HepG2 (cell line): ENCODE results near the gene C4B.

ENCODE experiments used
- CHCHD3 ChIP-seq: sonication (generic); formaldehyde crosslinking; IDR thresholded peaks from 2 replicates; pipeline ENCODE4 v1.8.0; 2022; ENCODE audit warnings: mild to moderate bottlenecking, missing genetic modification reagents, moderate library complexity
- ESRRA ChIP-seq: sonication (generic); formaldehyde crosslinking; IDR thresholded peaks from 2 replicates; pipeline ENCODE4 v1.5.1; 2020; ENCODE audit warnings: mild to moderate bottlenecking, low read depth, missing genetic modification reagents
- FOXJ3 ChIP-seq: sonication (generic); formaldehyde crosslinking; IDR thresholded peaks from 2 replicates; pipeline ENCODE4 v1.4.0; 2020; ENCODE audit warnings: missing genetic modification reagents, mild to moderate bottlenecking, borderline replicate concordance
- FOXO1 ChIP-seq: sonication (generic); formaldehyde crosslinking; IDR thresholded peaks from 2 replicates; pipeline ENCODE4 v1.4.0; 2020; ENCODE audit warnings: missing genetic modification reagents
- HMG20A ChIP-seq: IDR thresholded peaks from 2 replicates; pipeline ENCODE4 v1.6.1; 2016; ENCODE audit warnings: borderline replicate concordance
- JUND ChIP-seq: sonication (generic); formaldehyde crosslinking; IDR thresholded peaks from 2 replicates; pipeline ENCODE4 v1.8.0; 2022; ENCODE audit warnings: mild to moderate bottlenecking, missing genetic modification reagents
- KLF9 ChIP-seq: IDR thresholded peaks from 2 replicates; pipeline ENCODE4 v1.6.1; 2016; ENCODE audit warnings: low read depth
- NFE2 ChIP-seq: sonication (generic); formaldehyde crosslinking; IDR thresholded peaks from 2 replicates; pipeline ENCODE4 v1.4.0; 2020; ENCODE audit warnings: missing genetic modification reagents
- NR2C2 ChIP-seq: sonication (generic); formaldehyde crosslinking; IDR thresholded peaks from 2 replicates; pipeline ENCODE4 v1.4.0; 2020; ENCODE audit warnings: missing genetic modification reagents, mild to moderate bottlenecking, moderate library complexity, borderline replicate concordance
- PHF20 ChIP-seq: sonication (generic); formaldehyde crosslinking; IDR thresholded peaks from 2 replicates; pipeline ENCODE4 v1.5.0; 2020; ENCODE audit warnings: mild to moderate bottlenecking, missing genetic modification reagents
- POLR2A ChIP-seq, 2 experiments: IDR thresholded peaks; 2 replicates each; pipeline ENCODE4 v1.6.1; 2011; ENCODE audit warnings: low read depth in 2 of 2, low read length in 2 of 2, mild to moderate bottlenecking in 1 of 2, moderate library complexity in 1 of 2; ENCODE audit not compliant: insufficient read depth in 1 of 2
- ZNF460 ChIP-seq: sonication (generic); formaldehyde crosslinking; IDR thresholded peaks from 2 replicates; pipeline ENCODE4 v1.5.1; 2020; ENCODE audit warnings: missing genetic modification reagents, mild to moderate bottlenecking, borderline replicate concordance
- ZNF614 ChIP-seq: IDR thresholded peaks from 2 replicates; pipeline ENCODE4 v1.6.1; 2018; ENCODE audit warnings: missing biosample characterization, missing genetic modification reagents, inconsistent platforms, borderline replicate concordance
- TF ChIP-seq, protein P1 (sequence below): sonication (generic); formaldehyde crosslinking; IDR thresholded peaks from 2 replicates; pipeline ENCODE4 v1.5.0; 2020; ENCODE audit warnings: mild to moderate bottlenecking, missing genetic modification reagents, moderate library complexity

DNA sequence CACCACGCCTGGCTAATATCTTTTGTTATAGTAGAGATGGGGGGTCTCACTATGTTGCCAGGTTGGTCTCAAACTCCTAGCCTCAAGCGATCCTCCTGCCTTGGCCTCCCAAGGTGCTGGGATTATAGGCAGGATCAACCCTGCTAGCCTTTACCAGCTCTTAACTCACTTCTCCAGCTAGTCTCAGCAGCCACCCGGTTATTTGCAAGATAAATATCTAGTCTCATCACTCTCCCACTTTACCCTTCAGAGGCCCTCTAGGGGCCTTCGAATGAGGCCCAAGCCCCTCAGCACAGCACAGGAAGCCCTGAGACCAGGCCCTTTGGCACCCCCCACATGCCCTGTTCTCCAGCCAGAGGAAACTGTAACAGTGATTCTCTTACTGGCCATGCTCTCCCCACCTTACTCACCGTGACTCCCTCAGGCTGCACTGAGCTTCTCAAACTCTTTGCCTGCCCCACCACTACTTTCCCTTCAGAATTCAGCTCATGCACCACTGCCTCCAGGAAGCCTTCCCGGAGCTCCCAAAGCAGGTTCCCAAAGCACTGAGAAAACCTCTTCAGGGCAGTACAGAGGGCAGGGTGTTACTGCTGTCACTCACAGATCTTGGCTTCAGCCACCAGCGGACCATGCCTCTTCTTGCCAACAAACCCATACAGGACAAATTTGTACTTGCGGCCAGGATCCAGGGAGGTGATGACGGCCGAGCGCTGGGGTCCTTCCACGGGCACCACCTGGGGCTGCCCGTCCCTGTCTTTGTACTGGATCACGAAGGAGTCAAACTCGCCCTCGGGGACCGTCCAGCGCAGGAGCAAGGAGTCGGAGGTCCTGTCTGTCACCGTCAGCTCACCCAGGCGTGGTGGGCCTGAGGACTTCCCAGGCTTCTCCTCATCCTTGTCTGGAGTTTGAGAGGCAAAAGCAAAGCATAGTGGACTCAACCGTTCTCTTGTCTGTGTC is 69.5 kb downstream of the C4B start:
- no peak for TF ChIP-seq KLF9
- no peak for TF ChIP-seq JUND
- TF ChIP-seq ESRRA: no peak
- TF ChIP-seq FOXJ3 (CRISPR knock-in tag): no peak
- TF ChIP-seq ZNF614 (CRISPR knock-in tag): no peak
- no peak for TF ChIP-seq HMG20A (CRISPR knock-in tag)
- TF ChIP-seq, protein P1, sequence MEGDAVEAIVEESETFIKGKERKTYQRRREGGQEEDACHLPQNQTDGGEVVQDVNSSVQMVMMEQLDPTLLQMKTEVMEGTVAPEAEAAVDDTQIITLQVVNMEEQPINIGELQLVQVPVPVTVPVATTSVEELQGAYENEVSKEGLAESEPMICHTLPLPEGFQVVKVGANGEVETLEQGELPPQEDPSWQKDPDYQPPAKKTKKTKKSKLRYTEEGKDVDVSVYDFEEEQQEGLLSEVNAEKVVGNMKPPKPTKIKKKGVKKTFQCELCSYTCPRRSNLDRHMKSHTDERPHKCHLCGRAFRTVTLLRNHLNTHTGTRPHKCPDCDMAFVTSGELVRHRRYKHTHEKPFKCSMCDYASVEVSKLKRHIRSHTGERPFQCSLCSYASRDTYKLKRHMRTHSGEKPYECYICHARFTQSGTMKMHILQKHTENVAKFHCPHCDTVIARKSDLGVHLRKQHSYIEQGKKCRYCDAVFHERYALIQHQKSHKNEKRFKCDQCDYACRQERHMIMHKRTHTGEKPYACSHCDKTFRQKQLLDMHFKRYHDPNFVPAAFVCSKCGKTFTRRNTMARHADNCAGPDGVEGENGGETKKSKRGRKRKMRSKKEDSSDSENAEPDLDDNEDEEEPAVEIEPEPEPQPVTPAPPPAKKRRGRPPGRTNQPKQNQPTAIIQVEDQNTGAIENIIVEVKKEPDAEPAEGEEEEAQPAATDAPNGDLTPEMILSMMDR (CRISPR knock-in tag): no peak
- TF ChIP-seq NFE2 (CRISPR knock-in tag): no peak
- TF ChIP-seq FOXO1: no peak
- TF ChIP-seq POLR2A (IDR thresholded peaks at IDR 0.05; ENCODE audit: insufficient read depth in 1 of 2, low read depth in 2 of 2, low read length in 2 of 2): no peak
- no peak for TF ChIP-seq PHF20
- no peak for TF ChIP-seq CHCHD3 (CRISPR knock-in tag)
- TF ChIP-seq ZNF460 (CRISPR knock-in tag): no peak
- TF ChIP-seq NR2C2: no peak
